HG02852 (cell line): ENCODE measurements around the gene ZBTB5.
"Not testable (repeated sequence)": the region's sequence is repeated elsewhere in the genome, so short reads cannot be mapped to it uniquely, and the experiment has no call there.

Experiments used
- ATAC-seq: cut with Tn5 transposase; IDR thresholded peaks from one replicate; pipeline ENCODE4 v1.9.1; 2021; ENCODE audit warnings: mild to moderate bottlenecking, moderate library complexity; ENCODE audit not compliant: unreplicated experiment

The ZBTB5 gene

DNA sequence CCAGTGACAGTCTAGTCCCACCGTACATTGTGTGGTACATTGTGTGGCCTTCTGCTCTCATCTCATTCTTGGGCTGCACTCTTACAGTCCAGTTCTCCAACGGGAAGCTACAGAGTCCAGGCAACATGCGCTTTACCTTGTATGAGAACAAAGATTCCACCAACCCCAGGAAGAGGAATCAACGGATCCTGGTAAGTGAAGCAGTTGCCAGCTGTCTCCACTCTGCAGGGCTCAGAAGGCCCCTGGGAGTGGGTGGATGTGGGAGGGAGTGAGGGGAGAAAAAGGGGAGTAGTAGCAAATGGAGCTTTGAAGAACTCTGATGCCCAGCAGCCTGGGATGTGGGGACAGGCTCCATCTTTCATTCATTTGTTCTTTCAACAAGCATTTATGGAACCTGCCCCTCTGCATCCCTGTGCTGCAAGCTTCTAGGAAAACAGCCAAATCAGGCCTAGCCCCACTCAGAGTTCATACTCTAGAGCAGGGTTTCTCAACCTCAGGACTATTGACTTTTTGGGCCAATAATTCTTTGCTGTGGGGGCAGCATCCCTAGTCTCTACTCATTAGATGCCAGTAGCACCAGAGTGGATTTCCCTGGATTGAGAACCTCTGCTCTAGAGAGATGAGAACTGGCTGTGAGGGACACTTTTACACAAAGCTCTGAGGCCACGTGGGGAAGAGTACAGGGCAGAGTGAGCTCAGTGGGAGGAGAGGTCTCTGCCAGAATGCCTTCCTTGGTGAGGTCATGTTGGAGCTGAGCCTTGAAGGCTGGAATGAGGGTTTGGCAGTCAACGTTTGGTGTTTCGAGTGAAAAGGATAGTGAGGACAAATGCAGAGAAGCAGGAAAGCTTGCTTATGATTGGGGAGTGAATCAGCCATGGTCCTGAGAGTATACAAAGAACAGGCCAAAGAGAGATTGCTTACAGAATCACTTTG is 21.6 kb upstream of the ZBTB5 start:
- ATAC-seq, result no peak

DNA sequence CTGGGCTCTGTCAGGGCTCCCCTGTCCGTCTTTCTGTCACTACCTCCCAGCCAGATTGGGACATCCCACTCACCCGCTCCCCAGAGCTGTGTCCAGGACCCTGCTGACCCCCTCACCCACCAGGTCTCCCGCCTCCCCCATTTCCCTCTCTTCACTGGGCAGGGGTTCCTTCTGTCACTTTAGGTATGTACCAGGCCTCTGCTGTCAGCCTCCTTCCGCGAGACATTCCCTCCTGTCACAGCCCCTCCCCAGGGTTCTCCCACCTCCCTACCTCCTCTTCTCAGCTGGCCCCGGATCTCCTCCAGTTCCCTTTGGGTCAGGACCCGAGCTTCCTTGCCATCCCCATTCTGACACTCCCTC is 21.0 kb upstream of the ZBTB5 start:
- peak; percentile 1 for ATAC-seq

DNA sequence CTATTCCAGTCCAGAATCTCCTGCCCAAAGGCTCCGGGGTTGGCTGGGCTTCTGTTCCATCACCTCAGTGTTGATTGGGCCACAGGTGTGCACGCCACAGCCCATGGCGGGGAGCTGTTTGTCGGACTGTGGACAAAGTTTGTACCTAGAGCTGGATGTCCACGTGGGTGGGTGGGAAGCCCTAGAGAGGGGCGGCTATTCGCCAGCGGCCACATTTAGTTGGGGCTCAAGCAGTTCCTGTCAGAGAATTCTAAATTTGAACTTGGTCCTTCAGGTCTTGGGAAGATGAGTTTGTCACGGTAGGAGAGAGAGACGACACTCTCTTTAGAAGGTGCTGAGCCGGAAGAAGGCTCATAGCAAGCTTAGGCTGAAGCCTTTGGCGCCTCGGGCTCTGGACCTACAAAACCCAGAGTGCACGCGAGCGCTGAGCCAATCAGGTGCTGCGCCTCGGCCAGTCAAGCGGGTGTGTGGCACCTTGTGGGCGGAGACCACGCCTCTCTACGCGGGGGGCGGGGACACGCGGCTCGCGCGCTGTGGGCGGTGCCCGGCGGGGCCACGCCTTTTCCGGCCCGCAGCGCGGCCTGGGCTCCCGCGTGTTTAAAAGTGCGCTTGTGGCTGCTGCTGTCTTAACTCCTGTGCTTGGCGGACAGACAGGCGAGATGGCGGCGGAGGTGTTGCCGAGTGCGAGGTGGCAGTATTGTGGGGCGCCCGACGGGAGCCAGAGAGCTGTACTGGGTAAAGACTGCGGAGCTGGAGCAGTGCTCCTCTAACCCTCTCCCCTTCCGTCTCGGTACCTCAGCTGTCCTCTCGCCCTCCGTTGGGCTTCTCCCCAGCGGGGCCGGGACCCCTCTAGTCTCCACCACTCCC is 20.4 kb upstream of the ZBTB5 start, which contains the start of gene POLR1E:
Gene POLR1E, plus strand, starts transcription at position 560 of the 867 bp plus-strand sequence. Its CDS starts 100 bp downstream, at position 660.
- peak; percentile 95 for ATAC-seq

DNA sequence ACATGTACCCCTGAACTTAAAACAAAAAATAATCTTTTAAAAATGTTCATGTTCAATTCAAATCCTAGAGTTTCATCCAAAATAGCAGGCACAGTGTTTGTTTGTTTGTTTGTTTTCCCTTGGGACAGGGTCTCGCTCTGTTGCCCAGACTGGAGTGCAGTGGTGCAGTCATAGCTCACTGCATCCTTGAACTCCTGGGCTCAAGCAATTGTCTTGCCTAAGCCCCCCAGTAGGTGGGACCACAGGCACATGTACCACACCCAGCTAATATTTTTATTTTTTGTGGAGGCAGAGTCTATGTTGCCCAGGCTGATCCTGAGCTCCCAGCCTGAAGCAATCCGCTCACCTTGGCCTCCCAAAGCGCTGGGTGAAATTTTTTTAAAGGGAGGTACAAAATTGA is 15.5 kb upstream of the ZBTB5 start:
- no peak for ATAC-seq

DNA sequence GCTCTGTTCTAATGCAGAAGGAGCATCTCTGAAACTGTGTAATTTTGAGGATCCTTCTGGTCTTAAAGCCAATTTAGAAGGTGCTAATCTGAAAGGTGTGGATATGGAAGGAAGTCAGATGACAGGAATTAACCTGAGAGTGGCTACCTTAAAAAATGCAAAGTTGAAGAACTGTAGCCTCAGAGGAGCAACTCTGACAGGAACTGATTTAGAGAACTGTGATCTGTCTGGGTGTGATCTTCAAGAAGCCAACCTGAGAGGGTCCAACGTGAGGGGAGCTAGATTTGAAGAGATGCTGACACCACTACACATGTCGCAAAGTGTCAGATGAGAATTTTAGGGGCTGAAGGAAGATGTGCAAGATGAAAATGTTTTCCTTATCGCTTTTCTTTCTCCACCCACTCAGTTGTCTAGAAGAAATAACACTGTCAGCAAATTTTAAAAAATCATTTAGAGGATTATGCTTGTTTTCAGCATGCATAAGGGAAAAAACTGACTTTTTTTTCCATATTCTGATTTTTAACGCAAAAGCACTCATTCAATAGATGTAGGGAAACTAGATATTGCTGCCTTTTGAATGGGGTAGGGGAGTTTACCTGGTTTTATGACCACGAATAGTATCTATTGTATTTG is 12.9 kb upstream of the ZBTB5 start:
- not testable (repeated sequence) for ATAC-seq

DNA sequence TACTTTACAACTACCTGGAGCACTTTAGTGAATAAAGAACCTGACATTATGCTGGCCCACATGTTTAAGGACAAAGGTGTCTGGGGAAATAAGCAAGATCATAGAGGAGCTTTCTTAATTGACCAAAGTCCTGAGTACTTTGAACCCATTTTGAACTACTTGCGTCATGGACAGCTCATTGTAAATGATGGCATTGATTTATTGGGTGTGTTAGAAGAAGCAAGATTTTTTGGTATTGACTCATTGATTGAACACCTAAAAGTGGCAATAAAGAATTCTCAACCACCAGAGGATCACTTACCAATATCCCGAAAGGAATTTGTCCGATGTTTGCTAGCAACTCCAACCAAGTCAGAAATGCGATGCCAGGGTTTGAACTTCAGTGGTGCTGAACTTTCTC is 12.2 kb upstream of the ZBTB5 start:
- not testable (repeated sequence) for ATAC-seq

DNA sequence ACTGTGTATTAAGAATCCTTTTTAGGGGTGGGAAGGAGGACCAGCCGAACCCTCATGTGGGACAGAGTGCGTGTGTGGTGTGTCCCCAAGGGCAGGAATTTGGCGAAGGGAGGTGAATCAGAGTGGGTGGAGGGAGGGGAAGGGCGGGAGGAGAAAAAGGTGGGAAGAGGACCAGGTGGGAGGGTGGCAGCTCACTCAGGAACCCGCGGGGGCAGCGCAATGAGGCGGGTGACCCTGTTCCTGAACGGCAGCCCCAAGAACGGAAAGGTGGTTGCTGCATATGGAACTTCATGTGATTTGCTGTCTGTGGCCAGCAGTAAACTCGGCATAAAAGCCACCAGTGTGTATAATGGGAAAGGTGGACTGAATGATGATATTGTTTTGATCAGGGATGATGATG is 11.7 kb upstream of the ZBTB5 start:
- ATAC-seq, result no peak

DNA sequence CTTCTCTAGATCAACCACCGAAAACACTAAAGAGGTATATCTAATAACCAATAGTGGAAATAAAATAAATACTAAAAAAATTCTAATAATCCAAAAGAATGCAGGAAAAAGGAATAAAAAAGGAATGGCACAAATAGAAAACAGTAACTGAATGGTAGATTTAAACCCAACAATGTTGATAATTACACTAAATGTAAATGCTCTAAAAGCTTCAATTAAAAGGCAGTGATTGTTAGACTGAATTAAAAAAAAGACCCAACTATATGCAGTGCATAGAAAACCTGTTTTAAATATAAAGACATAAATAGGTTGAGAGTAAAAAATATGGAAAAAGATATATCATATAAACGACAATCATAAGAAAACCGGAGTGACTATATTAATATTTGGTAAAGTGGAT is 9.2 kb upstream of the ZBTB5 start:
- no peak for ATAC-seq

DNA sequence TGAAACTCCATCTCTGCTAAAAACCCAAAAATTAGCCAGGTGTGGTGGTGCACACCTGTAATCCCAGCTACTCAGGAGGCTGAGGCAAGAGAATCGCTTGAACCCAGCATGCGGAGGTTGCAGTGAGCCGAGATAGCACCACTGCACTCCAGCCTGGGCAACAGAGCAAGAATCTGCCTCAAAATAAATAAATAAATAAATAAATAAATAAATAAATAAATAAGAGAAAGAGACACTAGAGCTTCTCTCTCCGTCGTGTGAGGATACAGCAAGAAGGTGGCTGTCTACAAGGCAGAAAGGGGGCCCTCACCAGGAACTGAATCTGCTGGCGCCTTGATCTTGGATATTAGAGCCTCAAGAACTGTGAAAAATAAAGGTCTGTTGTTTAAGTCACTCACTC is 8.7 kb upstream of the ZBTB5 start:
- not testable (repeated sequence) for ATAC-seq

DNA sequence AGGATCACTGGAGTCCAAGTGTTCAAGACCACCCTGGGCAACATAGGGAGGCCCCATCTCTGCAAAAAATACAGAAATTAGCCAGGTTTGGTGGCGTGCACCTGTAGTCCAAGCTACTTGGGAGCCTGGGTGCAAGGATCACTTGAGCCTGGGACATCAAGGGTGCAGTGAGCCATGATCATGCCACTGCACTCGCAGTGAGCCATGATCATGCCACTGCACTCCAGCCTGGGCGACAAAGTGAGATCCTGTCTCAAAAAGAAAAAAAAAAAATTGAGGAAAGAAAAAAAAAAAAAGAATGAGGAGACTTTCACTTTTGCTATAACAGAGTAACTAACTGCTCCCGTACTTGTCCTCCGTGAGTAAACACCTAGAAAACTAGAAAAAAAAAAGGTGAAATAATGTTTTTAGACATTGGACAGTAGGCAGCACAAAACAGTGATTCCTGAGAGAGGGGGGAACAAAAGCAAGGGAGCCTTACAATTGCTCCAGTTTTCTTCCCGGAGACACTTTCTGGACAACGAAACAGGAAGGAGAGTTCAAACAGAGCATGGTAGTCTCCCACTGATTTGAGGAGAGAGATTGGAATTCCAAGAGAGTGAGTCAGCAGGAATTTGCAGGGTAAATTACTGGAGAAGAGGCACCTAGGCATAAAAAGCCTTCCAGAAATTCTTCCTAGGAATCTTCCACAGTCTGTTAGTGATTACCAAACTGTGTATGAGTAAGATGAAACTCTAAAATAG is 6.9 kb upstream of the ZBTB5 start:
- no peak for ATAC-seq

DNA sequence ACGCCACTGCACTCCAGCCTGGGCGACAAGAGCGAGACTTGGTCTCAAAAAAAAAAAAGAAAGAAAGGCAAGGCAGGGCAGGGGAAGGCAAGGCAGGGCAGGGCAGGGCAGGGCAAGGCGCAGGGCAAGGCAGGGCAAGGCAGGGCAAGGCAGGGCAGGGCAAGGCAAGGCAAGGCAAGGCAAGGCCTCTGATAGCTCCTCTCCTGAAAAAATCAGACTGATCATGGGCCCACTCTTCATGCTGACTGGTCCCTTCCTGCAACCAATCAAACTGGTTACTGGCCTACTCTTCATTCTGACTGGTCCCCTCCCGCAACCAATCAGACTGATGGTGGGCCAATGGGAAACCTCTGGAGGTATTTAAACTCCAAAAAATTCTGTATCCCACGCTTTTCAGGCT is 3.4 kb upstream of the ZBTB5 start:
- no peak for ATAC-seq

DNA sequence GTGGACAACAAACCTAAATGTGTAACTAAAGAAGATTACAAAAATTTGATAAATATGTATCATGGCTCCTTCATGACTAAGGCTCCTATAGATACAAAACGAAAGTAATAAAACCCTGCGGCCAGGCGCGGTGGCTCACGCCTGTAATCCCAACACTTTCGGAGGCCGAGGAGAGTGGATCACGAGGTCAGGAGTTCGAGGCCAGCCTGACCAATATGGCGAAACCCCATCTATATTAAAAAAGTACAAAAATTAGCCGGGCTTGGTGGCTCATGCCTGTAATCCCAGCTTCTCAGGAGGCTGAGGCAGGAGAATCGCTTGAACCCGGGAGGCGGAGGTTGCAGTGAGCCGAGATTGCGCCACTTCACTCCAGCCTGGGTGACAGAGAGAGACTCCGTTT is 2.3 kb upstream of the ZBTB5 start:
- ATAC-seq, result not testable (repeated sequence)

DNA sequence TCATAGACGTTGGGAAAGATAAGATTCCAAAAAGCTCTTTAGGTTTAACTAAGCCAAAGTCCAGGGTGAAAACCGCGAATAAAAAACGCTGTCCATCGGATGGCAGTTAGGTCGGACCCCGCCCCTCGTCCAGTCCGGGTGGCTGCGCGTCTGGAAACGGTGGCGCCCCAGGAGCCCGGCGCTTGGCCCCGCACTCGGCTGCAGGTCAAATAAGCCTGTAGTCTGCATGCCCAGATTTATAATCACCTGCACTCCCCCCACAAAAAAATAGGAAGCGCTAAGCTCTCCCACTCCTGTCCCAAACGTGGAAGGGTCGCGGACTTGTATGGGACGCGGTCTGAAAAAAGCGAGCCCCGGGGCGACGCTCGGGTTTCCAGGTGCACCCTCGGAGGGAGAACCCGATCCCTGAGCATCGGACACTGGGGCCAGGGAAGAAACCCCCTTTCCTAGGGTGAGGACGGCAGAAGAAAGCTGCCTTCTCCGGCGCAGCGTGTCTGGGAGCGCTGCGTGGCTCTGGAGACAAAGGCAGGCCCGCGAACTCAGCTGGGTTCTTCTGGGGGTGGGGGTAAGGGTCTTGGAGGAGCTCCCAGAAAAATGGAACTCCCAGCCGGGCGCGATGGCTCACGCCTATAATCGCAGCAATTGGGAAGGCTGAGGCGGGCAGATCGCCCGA is 923 bp upstream of the ZBTB5 start:
- peak; percentile 9 for ATAC-seq

DNA sequence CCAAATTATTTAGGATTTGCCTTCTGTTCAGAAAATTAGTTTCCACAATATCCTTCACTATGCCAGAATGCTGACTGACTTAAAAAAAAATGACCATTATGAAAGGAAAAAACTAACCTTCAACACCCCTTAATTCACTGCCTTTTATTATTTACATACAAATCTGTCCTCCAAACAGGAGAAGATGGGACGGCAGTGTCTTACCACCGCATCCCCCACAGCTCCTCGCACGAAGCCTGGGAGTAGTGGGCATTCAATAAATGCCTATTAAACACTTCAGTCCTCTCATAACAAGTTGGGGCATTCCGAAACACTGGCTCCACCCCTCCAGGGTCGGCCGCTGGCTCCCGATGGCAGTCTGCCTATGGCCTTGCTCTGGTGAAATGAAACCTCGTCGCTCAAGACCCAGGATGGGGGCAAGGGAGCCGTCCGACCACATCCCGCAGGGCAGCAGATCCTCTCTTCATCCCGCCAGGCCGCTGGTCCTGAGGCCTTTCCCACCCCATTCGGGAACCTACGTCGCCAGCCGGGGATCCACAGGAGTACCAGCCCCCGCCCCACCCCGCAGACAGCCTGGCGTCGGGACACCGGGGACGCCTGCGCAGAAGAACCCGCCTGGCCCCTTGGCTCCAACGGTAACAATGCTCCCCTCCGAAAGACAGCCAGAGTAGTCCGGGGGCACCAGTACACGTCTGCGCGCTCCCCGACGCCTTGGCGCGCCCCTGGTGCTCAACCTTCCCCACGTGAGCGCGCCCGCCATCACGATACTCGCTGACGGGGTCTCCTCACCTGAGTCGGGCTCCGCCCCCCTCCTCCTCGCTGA is 613 bp downstream of the ZBTB5 start:
- peak; percentile 26 for ATAC-seq

DNA sequence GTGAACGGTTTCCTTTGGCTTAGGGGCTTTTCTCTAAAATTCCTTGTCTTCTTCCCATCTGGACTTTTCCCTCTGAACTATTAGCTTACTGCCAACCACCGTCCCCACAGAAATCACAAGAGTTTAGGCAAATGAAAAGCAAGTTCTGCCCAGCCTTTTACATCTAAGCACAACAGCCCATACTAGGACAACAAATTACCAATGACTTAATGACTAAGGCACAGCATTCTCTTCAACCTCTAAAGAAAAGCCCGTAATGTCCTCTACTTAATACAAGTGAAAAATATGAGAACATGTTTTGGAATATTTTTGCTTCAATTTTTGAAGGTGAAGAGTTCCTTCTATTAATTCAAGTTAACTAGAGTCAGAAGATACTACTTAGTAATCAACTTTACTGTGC is 1.2 kb downstream of the ZBTB5 start:
- ATAC-seq, result no peak

DNA sequence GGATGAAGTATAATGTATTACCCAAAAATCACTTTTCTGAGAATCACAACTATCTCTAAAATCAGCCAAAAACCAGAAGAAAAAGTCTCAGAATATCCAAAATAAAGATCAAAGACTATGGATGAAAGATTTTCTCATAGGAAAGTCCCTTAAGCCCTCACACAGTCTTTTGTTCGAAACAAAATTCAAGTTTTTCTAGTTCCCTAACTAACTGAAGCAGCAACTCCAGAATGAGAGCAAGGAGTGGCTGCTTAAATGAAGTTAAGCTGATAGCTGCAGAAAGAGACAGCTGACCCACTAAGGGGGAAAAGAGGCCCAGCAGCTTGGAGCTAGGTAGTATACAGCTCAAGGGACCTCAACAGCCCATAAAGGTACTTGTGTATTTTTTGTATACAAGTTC is 8.4 kb downstream of the ZBTB5 start:
- ATAC-seq, result no peak

DNA sequence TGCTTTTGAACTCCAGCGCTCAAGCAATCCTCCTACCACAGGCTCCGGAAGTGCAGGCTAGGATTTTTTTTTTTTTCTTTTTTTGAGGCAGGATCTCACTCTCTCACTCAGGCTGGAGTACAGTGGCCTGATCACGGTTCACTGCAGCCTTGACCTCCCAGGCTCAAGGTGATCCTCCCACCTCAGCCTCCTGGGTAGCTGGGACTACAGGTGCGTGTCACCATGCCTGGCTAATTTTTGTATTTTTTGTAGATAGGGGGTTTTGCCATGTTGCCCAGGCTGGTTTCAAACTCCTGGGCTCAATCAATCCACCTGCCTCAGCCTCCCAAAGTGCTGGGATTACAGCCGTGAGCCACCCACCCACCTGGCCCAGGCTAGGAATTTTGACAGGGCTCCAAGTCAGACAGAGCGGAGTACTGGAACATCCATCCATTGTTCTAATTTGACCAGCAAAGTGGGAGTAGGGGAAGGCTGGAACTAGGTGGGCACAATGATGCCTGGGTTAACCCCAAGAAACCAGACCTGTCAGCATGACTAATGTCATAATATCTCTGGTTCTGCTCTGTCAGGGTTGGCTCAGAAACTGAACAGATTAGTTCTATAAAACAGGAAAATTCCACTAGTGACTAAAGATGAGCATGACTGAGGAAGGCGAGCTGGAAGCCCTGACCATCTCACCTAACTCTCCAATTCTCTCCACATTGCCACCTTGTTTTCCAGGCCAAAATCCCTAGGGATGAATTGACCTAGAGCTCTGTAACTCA is 9.2 kb downstream of the ZBTB5 start:
- ATAC-seq, result no peak

DNA sequence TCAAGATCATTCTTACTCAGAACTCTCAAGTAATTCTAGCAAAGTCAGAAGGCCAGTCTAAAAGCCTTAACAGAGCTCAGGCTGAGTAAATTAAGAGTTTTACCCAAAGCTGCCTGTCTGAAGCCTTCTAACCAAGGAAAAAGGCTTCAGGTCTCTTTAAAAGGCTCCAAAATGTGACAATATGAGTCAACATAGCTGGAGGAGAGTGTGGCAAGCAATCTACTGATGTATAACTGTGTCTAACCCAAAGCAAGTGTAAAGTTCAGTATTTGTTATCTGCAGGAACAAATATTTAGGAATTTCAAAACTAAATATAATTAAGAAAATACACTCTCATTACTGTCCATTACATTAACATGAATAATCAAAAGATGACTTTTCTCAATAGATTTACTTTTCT is 11.0 kb downstream of the ZBTB5 start:
- ATAC-seq, result no peak

DNA sequence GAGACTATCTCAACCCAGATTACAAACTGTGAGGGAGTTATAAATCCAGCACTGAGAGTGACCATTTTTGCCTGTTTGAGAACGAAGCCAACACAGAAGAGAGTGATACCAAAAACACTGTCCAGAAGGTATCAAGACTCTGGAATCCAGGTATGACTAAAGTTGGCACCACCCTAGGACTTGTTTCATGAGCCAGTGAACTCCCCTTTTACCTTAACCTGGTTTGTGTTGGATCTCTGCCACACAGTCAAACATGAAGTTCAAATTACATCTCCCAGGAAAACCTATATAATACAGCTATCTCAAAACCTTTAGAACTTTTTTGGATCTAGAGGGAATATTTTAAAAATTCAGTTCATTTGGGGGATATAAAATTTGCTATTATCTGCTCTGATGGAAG is 11.4 kb downstream of the ZBTB5 start:
- ATAC-seq, result no peak
